IMR-90 (cell line): ENCODE data around the gene FRMD3.

Experiments used
- CTCF ChIP-seq: conservative IDR thresholded peaks from 2 replicates; pipeline ENCODE4 v1.5.1; 2012; ENCODE audit warnings: mild to moderate bottlenecking, low read depth, low read length, improper control_type of control experiment
- MAFK ChIP-seq: IDR thresholded peaks from 2 replicates; pipeline ENCODE4 v1.6.1; 2012; ENCODE audit warnings: low read depth, low read length, improper control_type of control experiment
- MAZ ChIP-seq: IDR thresholded peaks from 2 replicates; pipeline ENCODE4 v1.6.1; 2012; ENCODE audit warnings: low read depth, mild to moderate bottlenecking, low read length, improper control_type of control experiment, moderate library complexity, borderline replicate concordance
- POLR2A ChIP-seq: IDR thresholded peaks from 2 replicates; pipeline ENCODE4 v1.6.1; 2012; ENCODE audit warnings: mild to moderate bottlenecking, low read depth, low read length
- RAD21 ChIP-seq: IDR thresholded peaks from 2 replicates; pipeline ENCODE4 v1.6.1; 2012; ENCODE audit warnings: low read length, improper control_type of control experiment
- RFX5 ChIP-seq: IDR thresholded peaks from 2 replicates; pipeline ENCODE4 v1.8.0; 2012; ENCODE audit warnings: low read depth, mild to moderate bottlenecking, low read length, moderate library complexity
- SMC3 ChIP-seq: fragments of 150-350 bp; IDR thresholded peaks from 2 replicates; pipeline ENCODE4 v1.6.1; 2016; ENCODE audit warnings: low read depth, mild to moderate bottlenecking, antibody characterized with exemption, low read length, moderate library complexity

- no peak for TF ChIP-seq CTCF
- no peak for TF ChIP-seq POLR2A
- no peak for TF ChIP-seq MAFK
- no peak for TF ChIP-seq SMC3
- TF ChIP-seq RAD21, result no peak
- no peak for TF ChIP-seq RFX5
- no peak for TF ChIP-seq MAZ
Measured at GRCh38 chr9:83307066-83307724, 231.0 kb downstream of the FRMD3 start.
